Stimulated activated CD8-positive, alpha-beta memory T cell treated with anti-CD3 and anti-CD28 coated beads, Interleukin-7, amount 100 ng/mL, for 24 hours (primary cell): ENCODE results near the gene VLDLR.

ENCODE experiments used
- DNase-seq: peaks from one replicate; pipeline ENCODE4 v3.0.0-alpha.2; 2020; ENCODE audit warnings: low read depth

The VLDLR gene

DNA sequence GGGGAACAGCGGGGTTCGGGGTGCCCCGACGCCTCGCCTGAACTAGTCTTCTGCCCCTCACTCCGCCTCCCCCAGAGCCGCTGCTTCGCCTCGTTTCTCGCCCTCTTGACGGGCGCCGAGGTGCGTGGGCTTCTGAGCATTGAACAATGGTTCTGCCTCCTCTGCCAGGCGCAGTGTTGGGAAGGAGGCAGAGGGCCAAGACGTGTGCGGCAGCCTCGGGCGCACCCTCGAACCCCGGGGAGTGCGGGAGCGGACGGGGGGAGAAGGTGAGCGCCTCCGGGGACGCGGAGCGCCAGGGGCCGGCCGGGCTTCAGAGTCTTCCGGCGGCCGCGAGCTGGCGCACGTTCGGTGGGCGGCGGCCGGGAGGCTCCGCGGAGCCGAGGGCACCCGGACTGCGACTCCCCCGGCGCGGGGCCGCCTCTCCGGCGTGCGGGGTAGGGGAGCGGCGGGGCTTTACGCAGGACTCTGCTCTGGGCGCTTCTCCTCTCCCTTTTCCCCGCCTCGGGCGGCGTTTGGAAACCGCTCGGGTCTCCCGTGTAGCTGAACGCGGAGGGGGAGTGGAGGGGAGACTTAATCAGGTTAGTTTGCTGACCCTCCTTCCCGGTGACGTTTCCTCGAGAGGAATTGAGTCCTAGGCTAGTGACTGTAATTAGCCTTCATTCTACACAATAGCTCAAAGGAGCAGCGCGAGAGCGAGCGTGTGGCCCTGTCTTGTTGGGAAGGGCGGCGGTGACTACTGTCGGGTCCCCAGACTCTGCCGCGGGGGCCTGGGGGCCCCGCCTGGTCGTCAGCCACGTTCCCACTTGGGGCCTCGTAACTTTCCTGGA lies 1.1 kb downstream of the VLDLR start:
- no peak for DNase-seq

DNA sequence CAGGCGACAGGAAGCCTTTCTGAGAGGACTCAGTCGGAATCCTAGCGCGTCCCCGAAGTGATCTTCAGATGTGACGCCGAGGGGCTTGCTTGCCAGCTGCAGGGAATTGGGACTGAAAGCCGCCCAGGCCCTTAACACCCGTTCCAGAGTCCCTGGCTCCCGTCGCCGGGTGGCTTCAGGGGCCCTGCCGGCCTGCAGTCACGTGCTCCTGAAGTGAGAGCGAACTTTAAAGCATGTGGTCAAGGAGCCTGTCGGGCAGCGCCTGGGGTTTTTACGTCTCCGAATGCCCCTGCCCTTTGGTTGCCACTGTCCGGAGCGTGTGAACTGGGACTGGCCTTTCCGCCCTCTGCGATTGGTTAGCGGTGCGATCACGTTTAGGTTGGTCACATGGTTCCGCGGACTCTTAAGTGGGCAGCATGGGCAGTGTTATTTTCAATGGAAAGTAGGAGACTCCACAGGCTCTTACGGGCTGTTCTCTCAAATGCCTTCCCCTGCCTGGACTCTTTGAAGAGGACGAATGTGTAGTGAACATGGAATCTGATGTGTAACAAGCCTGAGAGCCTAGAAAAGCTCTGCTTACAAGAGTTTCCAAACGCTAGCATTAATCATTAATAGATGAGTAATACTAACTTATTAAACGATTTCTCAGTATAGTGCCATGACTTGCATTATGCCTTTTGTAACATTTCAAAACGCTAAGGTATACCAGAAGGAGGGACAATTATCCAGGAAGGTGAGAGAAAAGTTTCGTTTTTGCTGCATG lies 1.9 kb downstream of the VLDLR start:
- DNase-seq = no peak

DNA sequence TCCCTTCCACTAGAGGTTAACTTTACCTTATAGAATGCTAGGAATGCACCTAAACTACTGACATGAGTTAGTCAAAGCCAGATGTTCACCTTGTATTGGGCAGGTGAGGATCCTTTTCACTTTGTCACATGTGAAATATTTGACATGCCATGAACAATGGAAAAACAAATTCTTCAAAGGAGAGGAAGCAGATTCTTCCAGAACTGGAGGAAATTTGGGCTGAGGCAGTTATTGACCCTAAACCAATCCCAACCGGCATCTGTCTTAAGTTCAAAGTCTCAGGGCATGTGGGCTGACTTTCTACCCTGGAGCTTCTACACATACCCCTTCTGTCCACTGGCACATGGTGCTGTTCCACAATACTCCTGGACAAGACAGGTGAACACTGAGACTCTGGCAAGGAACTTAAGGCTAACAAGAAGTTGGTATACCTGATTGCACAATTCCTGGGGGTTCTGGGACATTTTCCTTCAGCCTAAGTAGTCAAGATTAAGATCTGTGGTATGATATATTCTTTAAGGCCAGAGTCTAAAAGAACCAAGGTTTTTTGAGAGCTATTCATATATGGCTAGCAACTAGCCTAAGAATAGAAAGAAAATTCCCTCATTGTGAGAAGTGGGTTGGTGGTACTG lies 2.6 kb downstream of the VLDLR start:
- DNase-seq = no peak

DNA sequence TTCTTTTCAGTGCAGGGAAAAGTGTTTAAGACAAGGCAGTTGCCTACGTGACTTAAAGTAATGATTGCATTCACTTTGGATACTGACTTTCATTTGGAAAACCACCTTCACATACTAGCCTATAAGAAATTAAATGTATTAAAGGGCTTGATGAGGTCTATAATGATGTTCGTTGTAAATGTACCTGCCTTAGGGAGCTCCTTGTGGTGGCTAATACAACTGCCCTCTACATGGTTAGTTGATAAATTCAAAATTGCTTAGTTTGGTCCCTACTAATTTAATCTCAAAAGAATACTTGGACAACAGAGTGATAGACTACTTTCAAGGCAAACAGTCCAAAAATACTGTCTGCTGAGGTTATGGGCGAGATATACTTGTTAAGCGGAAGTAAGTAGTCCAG lies 3.8 kb downstream of the VLDLR start:
- DNase-seq = no peak

DNA sequence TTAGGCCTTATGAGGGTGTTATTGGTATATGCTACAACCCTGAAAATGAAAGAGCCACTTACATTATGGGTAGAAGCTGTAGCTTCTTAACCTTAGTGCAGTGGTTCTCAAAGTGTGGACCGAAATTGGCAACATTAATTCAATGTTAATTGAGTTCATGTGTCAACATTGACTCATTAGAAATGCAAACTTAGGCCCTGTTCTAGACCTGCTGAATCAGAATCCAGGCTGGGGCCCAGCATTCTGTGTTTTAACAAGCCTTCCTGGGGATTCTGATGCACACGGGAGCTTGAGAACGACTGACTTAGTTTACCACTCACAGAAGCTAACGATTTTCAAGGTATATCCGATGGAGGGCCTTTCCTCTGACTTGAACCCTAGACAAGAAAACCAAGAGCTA lies 7.3 kb downstream of the VLDLR start:
- no peak for DNase-seq

DNA sequence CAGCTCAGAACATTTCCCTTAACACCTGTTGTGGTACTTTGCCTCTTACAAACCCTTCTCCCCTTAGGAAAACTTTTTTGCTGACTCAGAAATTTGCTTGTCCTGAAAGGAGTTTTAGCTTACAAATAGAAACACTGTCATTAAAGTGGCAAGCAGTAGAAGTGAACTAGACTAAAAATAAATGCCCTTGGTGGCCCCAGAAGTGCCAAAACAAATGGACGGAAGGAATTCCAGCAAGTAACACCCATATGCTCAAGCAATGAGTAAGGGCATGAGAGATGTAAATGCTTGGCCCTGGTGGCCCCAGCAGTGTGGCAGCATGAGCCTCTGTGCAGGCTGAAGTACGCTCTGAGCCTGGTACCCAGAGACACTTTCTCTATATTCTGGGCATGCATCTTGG lies 8.6 kb downstream of the VLDLR start:
- no peak for DNase-seq

DNA sequence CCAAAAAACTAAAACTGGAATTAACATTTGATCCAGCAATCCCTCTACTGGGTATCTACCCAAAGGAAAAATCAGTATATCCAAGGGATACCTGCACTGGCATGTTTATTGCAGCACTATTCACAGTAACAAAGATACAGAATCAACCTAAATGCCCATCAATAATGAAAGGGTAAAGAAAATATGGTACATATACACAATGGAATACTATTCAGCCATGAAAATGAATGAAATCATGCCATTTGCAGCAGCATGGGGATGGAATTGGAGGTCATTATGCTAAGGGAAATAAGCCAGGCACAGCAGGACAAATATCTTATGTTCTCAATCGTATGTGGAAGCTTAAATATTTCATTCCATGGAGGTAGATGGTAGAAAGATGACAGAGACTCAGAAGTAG lies 9.7 kb downstream of the VLDLR start:
- DNase-seq = no peak

DNA sequence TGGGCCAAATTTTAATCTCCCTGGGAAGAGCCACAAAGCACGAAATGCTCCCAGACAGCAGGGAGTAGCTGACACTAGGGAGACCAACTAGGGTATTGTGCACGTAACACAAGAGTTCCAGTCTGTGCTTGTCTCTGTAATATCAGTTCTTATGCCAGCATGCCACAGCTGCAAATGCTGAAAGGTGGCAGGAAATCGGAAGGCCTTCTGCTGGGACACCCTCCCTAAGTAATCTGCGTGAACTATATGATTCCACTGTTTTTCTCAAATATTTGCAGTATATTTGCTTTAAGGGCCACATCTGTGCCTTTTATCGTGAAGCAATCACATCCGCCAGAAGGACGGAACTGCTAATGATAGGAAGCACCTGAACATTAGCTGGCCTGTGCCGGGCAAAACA lies 12.6 kb downstream of the VLDLR start:
- DNase-seq = no peak

DNA sequence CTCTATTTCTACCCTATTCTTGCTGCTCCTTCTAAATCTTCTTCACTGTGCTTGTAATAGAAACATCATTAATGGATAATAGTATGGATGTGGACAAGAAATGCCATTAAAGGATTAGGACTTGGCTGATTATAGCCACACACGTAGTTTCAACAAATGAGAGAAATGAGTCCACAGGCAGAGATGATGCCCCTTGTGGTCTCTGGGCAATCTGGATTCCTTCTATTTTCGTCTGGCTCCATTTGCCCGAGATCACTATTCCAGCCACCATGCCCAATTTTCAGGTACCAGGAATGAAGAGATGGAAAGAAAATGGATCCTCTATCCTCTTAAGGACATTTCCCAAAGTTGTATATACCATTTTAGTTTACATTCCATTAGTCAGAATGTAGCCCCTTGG lies 13.2 kb downstream of the VLDLR start:
- no peak for DNase-seq

DNA sequence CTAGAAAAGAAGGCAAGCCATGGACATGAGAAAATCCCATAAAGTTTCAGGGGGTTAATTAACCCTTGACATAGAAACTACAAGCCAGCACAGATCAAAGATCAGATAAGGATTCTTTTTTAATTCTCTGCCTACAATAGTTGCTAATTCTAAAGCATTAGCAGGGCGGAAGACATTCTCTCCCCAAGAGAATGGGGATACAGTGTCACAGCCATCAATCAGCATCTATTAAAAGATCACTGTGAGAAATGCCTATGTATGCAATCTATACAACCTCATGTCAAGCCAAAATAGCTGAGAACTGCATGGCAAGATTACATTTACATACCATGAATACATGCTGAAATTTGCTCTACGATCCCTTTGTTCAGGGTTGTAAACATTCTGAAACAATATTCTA lies 14.3 kb downstream of the VLDLR start:
- no peak for DNase-seq

DNA sequence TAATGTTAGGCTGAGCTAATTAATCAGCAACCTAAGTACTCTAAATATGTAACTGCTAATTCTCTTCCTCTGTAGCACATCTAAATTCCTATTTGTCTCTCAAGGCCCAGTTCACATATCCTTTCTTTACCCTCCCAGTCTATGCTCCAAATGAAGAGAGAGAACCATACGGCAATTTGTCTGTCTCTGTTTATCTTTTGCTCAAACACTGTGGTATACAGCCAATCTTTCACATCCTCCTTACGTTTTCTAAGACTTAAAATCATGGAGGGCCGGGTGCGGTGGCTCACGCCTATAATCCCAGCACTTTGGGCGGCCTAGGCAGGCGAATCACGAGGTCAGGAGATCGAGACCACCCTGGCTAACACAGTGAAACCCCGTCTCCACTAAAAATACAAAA lies 15.8 kb downstream of the VLDLR start:
- DNase-seq = no peak

DNA sequence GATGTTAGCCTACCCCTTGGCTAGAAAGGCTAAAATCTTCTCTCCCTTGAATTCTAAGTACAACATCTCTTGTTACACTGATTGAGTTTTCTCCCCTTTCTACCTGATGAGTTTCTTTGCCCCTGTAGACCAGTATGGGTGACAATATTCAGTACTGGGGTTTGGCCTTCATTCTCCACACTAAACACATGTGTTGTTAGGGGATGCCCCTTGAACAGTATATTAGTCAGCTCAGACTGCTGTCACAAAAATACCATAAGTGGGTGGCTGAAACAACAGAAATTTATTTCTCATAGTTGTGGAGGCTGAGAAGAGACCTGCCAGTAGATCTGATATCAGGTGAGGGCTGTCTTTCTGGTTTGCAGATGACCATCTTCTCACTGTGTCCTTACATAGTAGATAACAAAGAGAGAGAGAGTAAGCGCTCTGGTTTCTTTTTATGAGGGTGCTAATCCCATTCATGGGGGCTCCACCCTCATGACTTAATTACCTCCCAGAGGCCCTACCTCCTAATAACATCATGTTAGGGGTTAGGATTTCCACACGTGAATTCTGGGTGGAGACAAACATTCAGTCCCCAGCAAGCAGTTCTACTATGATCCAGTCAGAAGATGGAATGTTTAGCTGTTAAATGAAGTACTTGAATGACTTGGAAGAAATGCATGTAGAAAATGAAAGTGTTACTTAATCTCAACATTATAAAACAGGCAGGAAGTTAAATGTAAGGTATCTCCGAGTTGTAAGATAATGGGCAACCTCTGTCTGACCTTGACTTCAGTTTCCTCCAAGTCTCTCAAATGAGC lies 17.5 kb downstream of the VLDLR start:
- no peak for DNase-seq

DNA sequence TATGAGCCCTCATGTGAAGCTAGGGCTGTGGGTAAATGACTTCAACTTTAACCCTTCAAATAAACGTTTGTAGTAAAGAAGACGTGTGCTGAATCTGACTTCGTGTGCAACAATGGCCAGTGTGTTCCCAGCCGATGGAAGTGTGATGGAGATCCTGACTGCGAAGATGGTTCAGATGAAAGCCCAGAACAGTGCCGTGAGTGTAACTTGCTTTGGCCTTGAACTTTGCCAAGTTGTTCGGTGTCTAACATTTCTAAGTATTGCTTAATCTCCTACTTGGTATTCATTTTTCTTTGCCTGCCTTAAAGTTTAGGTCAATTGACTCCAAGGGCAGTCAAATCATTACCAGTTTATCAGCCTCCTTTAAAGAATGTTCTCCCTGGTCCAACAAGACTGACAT lies 18.2 kb downstream of the VLDLR start:
- no peak for DNase-seq

DNA sequence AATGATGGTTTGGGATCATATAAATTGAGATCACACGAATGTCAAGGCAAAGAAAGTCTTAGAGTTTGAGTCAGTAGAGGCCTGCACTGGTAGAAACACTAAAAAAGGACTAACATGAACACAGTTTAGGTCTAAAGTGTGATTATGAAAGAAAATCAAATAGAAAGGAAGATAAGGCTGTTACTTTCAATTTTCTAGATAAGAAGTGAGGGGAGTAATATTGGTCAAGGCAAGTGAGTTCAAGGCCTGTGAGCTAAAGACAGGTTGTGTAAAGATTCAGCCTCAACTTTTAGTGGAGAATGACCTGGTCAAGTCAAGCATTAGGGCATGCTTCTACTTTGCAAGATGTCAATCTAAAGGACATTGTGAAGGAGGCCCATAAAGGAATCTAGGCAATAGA lies 19.0 kb downstream of the VLDLR start:
- no peak for DNase-seq

DNA sequence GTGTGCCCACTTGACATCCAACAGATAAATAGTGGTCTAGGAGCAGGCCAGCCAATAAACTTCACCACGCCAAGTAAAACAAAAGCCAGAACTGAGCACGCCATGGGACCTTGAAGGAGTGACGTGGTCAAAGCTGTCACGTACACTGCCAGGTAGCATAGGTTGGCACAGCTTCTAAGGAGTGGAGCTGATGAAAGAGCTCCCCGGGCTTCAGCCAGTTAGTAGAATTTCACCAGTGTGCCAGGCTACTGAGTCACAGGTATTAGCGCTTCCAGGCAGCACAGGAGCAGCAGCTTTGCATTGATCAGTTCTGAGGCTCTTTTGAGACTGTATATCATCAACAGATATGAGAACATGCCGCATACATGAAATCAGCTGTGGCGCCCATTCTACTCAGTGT lies 19.4 kb downstream of the VLDLR start:
- DNase-seq = no peak

DNA sequence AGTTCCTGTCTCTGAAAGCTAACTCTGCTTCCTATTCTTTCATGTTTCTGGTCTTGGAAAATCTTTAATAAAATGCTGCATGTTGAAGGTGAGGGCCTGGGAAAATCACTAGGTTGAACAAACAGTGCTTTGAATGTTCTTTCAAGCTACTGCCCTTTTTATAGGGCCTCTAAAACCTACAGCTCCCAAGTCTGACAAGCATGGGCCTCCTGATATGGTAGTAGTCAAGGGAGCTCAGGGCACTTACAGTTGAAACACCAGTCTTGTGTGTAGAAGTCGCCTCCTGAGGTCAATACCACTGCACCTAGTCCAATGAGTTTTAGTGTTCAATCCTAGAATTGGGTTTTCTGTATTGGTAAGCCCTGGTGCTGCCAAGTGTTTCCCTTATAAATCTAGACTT lies 20.5 kb downstream of the VLDLR start:
- DNase-seq = no peak

DNA sequence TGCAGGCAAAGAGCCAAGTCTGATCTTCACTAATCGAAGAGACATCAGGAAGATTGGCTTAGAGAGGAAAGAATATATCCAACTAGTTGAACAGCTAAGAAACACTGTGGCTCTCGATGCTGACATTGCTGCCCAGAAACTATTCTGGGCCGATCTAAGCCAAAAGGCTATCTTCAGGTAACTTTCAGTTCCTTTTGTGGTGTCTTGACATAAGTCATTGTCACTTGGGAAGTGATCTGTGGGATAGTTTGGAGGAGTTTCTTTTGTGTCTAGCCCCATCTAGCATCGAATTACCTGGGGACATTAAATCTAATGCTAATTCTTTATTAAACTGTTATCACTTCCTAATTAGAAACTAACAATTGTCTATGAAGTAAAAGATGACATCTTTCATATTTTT lies 24.0 kb downstream of the VLDLR start:
- DNase-seq = no peak

DNA sequence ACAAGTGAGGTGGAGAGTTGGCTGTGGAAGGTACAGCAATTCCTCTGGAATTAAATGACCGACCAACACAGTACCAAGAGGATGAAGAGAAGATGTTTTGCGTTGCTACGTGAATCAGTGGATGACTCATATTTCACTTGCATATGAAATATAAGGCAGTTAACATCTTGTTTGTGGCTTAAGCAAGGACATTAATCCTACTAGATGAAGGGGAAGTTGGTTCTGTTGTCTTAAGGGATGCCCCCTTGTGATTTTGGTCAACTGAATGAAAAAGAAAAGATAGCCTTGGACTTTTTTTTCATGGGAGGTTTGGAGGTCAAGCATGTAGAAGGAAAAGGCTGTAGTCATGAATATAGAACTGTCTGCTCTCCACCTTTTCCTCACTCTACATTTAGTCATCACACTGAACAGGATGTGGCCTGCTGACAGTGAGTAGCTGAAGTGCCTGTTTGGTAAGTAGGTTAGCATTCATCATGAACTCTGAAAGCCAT lies 33.9 kb downstream of the VLDLR start:
- DNase-seq = no peak

DNA sequence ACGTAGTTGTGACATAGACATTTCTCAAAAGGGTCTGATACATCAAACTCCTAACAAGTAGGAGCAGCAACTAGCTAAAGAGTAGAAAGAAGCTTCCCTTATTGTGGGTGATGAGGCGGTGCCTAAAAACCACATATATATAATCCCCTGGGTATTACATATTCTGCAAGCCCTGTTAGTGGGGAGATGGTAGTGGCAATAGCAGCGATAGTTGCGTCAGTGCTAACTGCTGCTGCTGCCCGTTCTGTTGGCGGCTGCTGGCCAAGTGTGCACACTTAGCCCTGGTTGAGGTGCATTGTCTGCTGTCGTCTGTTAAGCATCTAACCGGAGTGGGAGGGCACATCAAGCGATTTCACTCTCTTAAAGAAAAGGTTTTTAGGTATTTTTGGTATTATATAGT lies 35.8 kb downstream of the VLDLR start:
- DNase-seq = no peak

DNA sequence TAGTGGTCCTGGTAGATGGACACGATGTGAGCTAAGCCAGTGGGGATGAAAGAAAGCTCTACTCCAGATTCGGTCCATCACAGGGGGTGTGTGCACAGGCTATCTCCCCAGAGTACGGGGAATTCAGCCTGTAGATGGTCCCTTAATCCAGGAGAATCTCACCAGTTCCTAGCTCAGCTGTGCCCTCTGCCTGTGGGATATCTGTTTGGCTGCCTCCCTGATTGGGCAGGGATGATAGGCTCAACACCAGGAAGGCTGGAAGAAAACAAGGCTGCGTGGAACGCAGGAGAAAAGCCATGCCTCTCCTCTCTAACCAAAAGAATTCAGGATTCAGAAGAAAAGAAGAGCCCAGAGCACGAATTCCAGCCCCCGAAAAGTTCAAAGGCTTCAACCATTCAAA lies 40.9 kb downstream of the VLDLR start:
- DNase-seq = no peak

DNA sequence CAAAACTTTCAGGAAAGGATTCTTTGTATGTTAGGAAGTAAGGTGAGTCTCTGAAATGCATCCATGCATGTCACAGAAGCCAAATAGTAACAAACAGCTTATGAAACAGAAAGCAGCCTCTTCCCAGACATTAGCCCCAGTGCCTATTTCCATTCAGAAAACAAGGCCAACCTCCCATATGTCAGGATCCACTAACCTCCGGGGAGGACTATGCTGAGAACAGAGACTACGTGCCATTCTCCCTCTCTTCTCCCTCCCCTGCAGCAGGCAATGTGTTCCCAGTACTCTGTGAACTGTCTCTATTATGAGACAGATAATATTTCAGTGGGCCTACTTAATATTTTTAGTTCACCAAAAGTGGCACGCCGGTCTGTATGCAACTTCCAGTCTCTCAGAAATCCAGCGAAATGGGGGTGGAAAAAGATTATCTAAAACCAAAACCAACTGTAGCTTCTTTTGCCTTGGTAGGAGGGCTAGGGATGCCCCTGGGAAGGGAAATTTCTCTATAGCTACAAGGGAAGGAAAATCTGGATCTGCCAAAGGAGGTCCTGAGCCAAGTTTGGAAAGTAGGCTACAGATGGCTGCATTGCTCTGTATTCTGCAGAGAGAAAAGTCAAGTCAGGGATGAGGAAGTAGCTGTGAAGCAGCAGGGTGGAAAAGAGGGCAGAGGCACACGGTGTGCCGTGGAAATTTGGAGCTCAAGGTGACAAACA lies 42.0 kb downstream of the VLDLR start:
- no peak for DNase-seq
